Tibial nerve (tissue), 3 donors: ENCODE measurements around the gene ADCY2.

Source experiments
- POLR2A ChIP-seq, 2 donors: fragments of 450-650 bp; IDR thresholded peaks; one replicate each; pipeline ENCODE4 v1.6.1; 2017; ENCODE audit warnings: antibody characterized with exemption in 2 of 2, mild to moderate bottlenecking in 2 of 2, moderate library complexity in 2 of 2
- TF ChIP-seq, protein P1 (sequence below), 5 experiments: fragments of 200-600 bp in 3 of 5; fragments of 450-650 bp in 2 of 5; sonication (generic) in 3 of 5; IDR thresholded peaks; one replicate each; pipeline ENCODE4 v1.5.1; 2016 to 2019; ENCODE audit warnings: antibody characterized with exemption in 5 of 5, mild to moderate bottlenecking in 3 of 5, moderate library complexity in 2 of 5

- TF ChIP-seq, protein P1, sequence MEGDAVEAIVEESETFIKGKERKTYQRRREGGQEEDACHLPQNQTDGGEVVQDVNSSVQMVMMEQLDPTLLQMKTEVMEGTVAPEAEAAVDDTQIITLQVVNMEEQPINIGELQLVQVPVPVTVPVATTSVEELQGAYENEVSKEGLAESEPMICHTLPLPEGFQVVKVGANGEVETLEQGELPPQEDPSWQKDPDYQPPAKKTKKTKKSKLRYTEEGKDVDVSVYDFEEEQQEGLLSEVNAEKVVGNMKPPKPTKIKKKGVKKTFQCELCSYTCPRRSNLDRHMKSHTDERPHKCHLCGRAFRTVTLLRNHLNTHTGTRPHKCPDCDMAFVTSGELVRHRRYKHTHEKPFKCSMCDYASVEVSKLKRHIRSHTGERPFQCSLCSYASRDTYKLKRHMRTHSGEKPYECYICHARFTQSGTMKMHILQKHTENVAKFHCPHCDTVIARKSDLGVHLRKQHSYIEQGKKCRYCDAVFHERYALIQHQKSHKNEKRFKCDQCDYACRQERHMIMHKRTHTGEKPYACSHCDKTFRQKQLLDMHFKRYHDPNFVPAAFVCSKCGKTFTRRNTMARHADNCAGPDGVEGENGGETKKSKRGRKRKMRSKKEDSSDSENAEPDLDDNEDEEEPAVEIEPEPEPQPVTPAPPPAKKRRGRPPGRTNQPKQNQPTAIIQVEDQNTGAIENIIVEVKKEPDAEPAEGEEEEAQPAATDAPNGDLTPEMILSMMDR (IDR thresholded peaks at IDR 0.05): no peak
- no peak for TF ChIP-seq POLR2A (IDR thresholded peaks at IDR 0.05)
Measured at GRCh38 chr5:7517006-7517405, 121.1 kb downstream of the ADCY2 start.
